BLaER1 treated with 17β-estradiol and CSF1 and Interleukin-3, amounts not matched to agents 10 nM and 100 nM (cell line): ENCODE data around the gene SLC11A1.
A peak's percentile ranks its signal among the peaks of the same experiment; 100 is the strongest.

Source experiments
- H3K27ac ChIP-seq, 11 experiments: shearing (Covaris generic); formaldehyde crosslinking; 2 replicates each; pipeline ENCODE4 v1.8.1; 2022
- H3K27me3 ChIP-seq, 11 experiments: shearing (Covaris generic); formaldehyde crosslinking; 2 replicates each; pipeline ENCODE4 v1.8.1; 2022
- H3K36me3 ChIP-seq, 11 experiments: shearing (Covaris generic); formaldehyde crosslinking; 2 replicates each; pipeline ENCODE4 v1.8.1; 2022
- H3K4me1 ChIP-seq, 10 experiments: shearing (Covaris generic); formaldehyde crosslinking; 2 replicates each; pipeline ENCODE4 v1.8.1; 2022
- H3K4me2 ChIP-seq, 11 experiments: shearing (Covaris generic); formaldehyde crosslinking; 2 replicates each; pipeline ENCODE4 v1.8.1; 2022
- H3K4me3 ChIP-seq, 10 experiments: shearing (Covaris generic); formaldehyde crosslinking; 2 replicates each; pipeline ENCODE4 v1.8.1; 2022
- H3K9ac ChIP-seq, 11 experiments: shearing (Covaris generic); formaldehyde crosslinking; 2 replicates each; pipeline ENCODE4 v1.8.1; 2022
- H3K9me3 ChIP-seq, 11 experiments: shearing (Covaris generic); formaldehyde crosslinking; replicated peaks in 1 of 11; 2 replicates each; pipeline ENCODE4 v1.8.1; 2022
- H4K20me1 ChIP-seq, 11 experiments: shearing (Covaris generic); formaldehyde crosslinking; 2 replicates each; pipeline ENCODE4 v1.8.1; 2022
- Cebpa-rat ChIP-seq, 11 experiments: shearing (Covaris generic); IDR thresholded peaks; 2 replicates each; pipeline ENCODE4 v1.8.1; 2022

The SLC11A1 gene

DNA sequence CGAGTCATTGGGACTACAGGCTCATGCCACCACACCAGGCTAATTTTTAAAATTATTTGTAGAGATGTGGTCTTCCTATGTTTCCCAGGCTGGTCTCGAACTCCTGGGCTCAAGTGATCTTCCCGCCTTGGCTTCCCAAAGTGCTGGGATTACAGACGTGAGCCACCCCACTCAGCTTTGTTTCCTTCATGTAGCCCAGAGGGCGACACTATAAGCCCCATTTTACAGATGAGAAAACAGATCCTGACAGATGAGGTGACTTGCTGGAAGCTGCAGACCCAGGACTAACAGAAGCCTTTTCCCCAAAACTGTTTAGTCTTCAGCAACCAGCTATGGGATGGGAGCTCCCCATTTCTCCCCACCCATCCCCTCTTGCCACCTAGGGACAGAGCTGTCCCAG lies 10.4 kb downstream of the SLC11A1 start:
- H3K27me3 ChIP-seq, result peaks cover 0 to 7% (median 4%) of the 10 kb centered on the region in 11 experiments; a peak in 14 of 22 replicates
- H3K9me3 ChIP-seq, result no peaks in the 10 kb centered on the region
- H3K4me2 ChIP-seq, result peak overlapping the region; percentile 76 to 99 (median 95)
- peak overlapping the region in 7 of 11 experiments; percentile 17 to 94 (median 37); a peak in 8 of 22 replicates for H3K9ac ChIP-seq
- no peaks in the 10 kb centered on the region; a peak in 1 of 22 replicates for H3K36me3 ChIP-seq
- no peak for TF ChIP-seq Cebpa-rat (IDR thresholded peaks at IDR 0.05)
- no peaks in the 10 kb centered on the region for H4K20me1 ChIP-seq
- H3K4me1 ChIP-seq, result peaks cover 58 to 79% (median 64%) of the 10 kb centered on the region in 10 experiments
- H3K4me3 ChIP-seq, result no peak overlapping the region
- peak overlapping the region in 8 of 11 experiments; percentile 19 to 100 (median 78); a peak in 11 of 22 replicates for H3K27ac ChIP-seq

DNA sequence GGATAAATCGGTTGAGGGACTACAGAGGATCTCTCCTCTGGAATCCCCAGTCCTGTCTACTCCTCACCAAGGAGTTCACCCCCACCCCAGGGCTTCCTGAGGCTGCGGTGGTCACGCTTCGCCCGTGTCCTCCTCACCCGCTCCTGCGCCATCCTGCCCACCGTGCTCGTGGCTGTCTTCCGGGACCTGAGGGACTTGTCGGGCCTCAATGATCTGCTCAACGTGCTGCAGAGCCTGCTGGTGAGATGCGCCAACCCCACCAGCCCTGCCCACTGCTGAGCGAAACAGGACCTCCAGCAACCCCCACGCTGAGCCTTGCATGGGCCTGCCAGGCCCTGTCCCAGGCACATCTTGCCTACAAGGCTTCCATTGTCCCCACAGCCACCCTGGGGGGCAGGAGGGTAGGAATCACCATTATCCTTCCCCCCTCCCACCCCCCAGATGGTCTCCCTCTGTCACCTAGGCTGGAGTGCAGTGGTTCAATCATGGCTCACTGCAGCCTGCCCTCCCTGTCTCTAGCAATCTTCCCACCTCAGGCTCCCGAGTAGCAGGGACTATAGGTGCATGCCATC lies 10.9 kb downstream of the SLC11A1 start:
- H3K27ac ChIP-seq, result peak overlapping the region in 9 of 11 experiments; percentile 19 to 100 (median 58); a peak in 15 of 22 replicates
- peaks cover 0 to 12% (median 9%) of the 10 kb centered on the region in 11 experiments; a peak in 15 of 22 replicates for H3K27me3 ChIP-seq
- no peaks in the 10 kb centered on the region for H3K36me3 ChIP-seq
- peak overlapping the region; percentile 76 to 99 (median 95) for H3K4me2 ChIP-seq
- H3K4me1 ChIP-seq, result peaks cover 64 to 80% (median 69%) of the 10 kb centered on the region in 10 experiments
- H3K9ac ChIP-seq, result peak overlapping the region; percentile 8 to 99 (median 37); a peak in 12 of 22 replicates
- H3K9me3 ChIP-seq, result no peaks in the 10 kb centered on the region
- TF ChIP-seq Cebpa-rat (IDR thresholded peaks at IDR 0.05), result no peak
- H4K20me1 ChIP-seq, result no peaks in the 10 kb centered on the region
- H3K4me3 ChIP-seq, result no peak overlapping the region

DNA sequence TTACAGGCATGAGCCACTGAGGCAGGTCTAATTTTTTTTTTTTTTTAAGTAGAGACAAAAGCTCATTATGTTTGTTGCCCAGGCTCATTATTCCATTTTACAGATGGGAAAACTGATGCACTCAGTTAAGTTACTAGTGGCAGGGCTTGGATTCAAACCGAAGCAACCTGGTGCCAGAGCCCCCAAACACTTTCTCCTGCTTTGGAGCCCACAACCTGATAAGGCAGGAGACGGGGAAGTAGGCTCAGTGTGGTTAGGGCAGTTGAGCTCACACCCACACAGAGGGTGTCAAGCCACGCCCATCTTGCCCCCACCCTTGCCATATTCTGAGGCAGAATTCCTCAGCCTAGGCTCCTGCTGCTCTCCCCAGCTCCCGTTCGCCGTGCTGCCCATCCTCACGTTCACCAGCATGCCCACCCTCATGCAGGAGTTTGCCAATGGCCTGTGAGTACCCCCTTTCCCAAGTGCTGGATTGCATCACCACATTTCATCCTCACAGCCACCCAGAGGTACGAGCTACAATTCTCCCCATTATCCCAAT lies 11.7 kb downstream of the SLC11A1 start:
- peaks cover 0 to 21% (median 17%) of the 10 kb centered on the region in 11 experiments; a peak in 15 of 22 replicates for H3K27me3 ChIP-seq
- H3K36me3 ChIP-seq, result no peaks in the 10 kb centered on the region
- H4K20me1 ChIP-seq, result no peaks in the 10 kb centered on the region
- peak overlapping the region; percentile 23 to 100 (median 96); a peak in 17 of 22 replicates for H3K27ac ChIP-seq
- peaks cover 65 to 78% (median 74%) of the 10 kb centered on the region in 10 experiments for H3K4me1 ChIP-seq
- peak overlapping the region; percentile 76 to 99 (median 95) for H3K4me2 ChIP-seq
- TF ChIP-seq Cebpa-rat (IDR thresholded peaks at IDR 0.05), result peak in 3 of 11 experiments; percentile 9 to 30 (median 17); a peak in 1 of 22 replicates
- H3K9ac ChIP-seq, result peak overlapping the region in 8 of 11 experiments; percentile 24 to 99 (median 48); a peak in 9 of 22 replicates
- peak overlapping the region in 3 of 10 experiments; percentile 12 to 34 (median 29); a peak in 2 of 20 replicates for H3K4me3 ChIP-seq
- H3K9me3 ChIP-seq, result no peaks in the 10 kb centered on the region

DNA sequence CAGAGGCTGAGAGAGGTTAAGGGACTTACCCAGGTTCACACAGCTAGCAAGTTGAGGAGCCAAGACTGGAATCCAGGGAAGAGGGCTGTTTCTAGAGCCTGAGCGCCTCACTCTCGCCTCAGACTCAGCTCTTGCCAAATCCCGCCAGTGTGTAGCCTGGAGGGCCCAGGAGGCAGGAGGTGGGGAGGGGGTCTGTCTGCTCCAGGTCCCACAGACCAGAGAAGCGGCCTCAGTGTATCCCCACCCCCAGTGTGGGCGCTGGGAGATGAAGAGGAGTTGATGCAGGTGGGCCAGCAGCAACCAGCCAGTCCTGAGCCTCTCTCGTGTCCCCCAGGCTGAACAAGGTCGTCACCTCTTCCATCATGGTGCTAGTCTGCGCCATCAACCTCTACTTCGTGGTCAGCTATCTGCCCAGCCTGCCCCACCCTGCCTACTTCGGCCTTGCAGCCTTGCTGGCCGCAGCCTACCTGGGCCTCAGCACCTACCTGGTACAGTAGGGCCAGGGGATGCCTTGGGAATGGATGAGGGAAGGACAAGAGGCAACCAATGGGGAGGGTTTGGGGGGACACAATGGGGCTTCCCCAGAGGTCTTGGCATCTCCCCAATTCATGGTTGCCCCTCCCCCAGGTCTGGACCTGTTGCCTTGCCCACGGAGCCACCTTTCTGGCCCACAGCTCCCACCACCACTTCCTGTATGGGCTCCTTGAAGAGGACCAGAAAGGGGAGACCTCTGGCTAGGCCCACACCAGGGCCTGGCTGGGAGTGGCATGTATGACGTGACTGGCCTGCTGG lies 12.4 kb downstream of the SLC11A1 start:
- peaks cover 60 to 79% (median 75%) of the 10 kb centered on the region in 10 experiments for H3K4me1 ChIP-seq
- no peak; a peak in 1 of 22 replicates for TF ChIP-seq Cebpa-rat (IDR thresholded peaks at IDR 0.05)
- H3K4me3 ChIP-seq, result peak overlapping the region in 3 of 10 experiments; percentile 20 to 34 (median 29); a peak in 3 of 20 replicates
- no peaks in the 10 kb centered on the region for H4K20me1 ChIP-seq
- H3K27ac ChIP-seq, result peak overlapping the region; percentile 23 to 100 (median 96); a peak in 20 of 22 replicates
- H3K9ac ChIP-seq, result peak overlapping the region in 9 of 11 experiments; percentile 24 to 99 (median 42); a peak in 10 of 22 replicates
- peaks cover 0 to 26% (median 20%) of the 10 kb centered on the region in 11 experiments; a peak in 15 of 22 replicates for H3K27me3 ChIP-seq
- H3K4me2 ChIP-seq, result peak overlapping the region; percentile 76 to 99 (median 95)
- H3K9me3 ChIP-seq, result no peaks in the 10 kb centered on the region
- H3K36me3 ChIP-seq, result no peaks in the 10 kb centered on the region

DNA sequence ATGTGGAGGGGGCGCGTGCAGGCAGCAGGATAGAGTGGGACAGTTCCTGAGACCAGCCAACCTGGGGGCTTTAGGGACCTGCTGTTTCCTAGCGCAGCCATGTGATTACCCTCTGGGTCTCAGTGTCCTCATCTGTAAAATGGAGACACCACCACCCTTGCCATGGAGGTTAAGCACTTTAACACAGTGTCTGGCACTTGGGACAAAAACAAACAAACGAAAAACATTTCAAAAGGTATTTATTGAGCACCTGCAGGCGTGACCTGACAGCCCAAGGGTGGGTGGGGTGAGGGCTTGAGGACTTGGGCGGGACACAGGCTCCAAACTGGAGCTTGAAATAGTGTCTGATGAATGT lies 13.0 kb downstream of the SLC11A1 start:
- peaks cover 0 to 26% (median 20%) of the 10 kb centered on the region in 11 experiments; a peak in 15 of 22 replicates for H3K27me3 ChIP-seq
- TF ChIP-seq Cebpa-rat (IDR thresholded peaks at IDR 0.05), result no peak
- peak overlapping the region in 10 of 11 experiments; percentile 78 to 100 (median 99); a peak in 21 of 22 replicates for H3K27ac ChIP-seq
- H4K20me1 ChIP-seq, result no peaks in the 10 kb centered on the region
- no peaks in the 10 kb centered on the region for H3K9me3 ChIP-seq
- no peaks in the 10 kb centered on the region for H3K36me3 ChIP-seq
- H3K4me1 ChIP-seq, result peaks cover 54 to 73% (median 70%) of the 10 kb centered on the region in 10 experiments
- H3K9ac ChIP-seq, result peak overlapping the region in 7 of 11 experiments; percentile 37 to 100 (median 94); a peak in 9 of 22 replicates
- H3K4me3 ChIP-seq, result peak overlapping the region in 2 of 10 experiments; percentile 20 to 34; a peak in 2 of 20 replicates
- peak overlapping the region; percentile 78 to 99 (median 97) for H3K4me2 ChIP-seq

DNA sequence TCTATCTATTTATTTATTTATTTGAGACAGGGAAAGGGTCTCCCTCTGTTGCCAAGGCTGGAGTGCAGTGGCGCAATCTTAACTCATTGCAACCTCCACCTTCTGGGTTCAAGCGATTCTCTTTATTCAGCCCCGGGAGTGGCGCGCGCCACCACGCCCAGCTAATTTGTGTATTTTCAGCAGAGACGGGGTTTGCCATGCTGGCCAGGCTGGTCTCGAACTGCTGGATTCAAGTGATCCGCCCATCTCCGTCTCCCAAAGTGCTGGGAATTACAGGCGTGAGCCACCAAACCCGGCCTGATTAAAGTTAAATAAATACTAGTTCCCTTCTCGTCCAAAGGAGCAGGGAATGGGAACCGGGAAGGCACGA lies 13.4 kb downstream of the SLC11A1 start:
- Histone ChIP-seq H3K9ac (peak overlapping the region; percentile 70 to 100 (median 99)), H3K4me2 (peak overlapping the region; percentile 78 to 99 (median 97)), H4K20me1 (no peaks in the 10 kb centered on the region), H3K4me3 (peak overlapping the region in 8 of 10 experiments; percentile 53 to 97 (median 91); a peak in 14 of 20 replicates), H3K36me3 (no peaks in the 10 kb centered on the region), H3K27ac (peak overlapping the region; percentile 78 to 100 (median 99)), H3K9me3 (no peaks in the 10 kb centered on the region), H3K4me1 (peaks cover 51 to 70% (median 66%) of the 10 kb centered on the region in 10 experiments), H3K27me3 (peaks cover 0 to 26% (median 20%) of the 10 kb centered on the region in 11 experiments; a peak in 15 of 22 replicates)
- TF ChIP-seq Cebpa-rat (IDR thresholded peaks at IDR 0.05), result no peak

DNA sequence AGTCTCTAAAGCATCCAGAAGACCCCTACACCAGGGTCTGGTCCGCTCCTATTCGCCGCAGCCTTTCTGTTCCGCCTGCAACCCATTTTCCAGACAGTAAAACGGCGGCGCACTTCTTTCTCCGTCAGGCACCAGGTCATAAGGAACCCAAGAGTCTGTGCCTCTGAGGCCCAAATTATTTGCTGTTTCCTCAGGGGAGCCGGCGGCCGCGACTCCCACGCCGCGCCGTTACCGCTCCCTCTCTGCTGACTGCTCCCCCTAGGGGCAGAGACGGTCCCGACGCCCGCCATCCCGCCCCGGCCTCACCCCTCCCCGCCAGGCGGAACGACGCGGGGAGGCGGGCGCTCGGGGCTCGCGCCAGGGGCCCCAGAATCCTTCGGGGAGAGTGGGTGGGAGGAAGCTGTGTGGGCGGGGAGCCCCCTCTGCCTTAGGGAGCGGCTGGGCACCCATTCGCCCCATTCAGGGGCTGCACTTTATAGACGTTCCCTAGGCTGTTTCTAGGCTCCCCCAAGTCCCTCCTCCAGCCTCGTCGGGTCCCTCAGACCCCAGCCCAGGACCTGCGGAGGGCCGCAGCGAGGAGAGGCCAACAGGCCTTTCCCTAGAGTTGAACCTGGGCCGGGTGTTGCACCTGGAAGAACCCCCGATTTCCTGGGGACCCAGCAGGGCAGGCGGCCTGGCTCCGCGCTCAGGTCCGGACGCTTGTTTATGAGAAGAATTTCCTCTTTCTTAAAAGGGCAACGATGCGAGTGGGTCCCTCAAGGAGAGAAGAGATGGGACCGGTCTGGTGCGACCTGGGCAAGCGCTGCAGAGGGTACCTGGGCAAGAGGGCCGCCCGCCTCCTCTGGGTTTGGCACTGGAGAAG lies 14.0 kb downstream of the SLC11A1 start:
- H3K27ac ChIP-seq, result peak overlapping the region; percentile 96 to 100 (median 99)
- H3K9me3 ChIP-seq, result no peaks in the 10 kb centered on the region
- peak overlapping the region; percentile 94 to 99 (median 97) for H3K4me2 ChIP-seq
- peak overlapping the region; percentile 94 to 100 (median 99) for H3K9ac ChIP-seq
- peak overlapping the region; percentile 64 to 97 (median 93) for H3K4me3 ChIP-seq
- no peak for TF ChIP-seq Cebpa-rat (IDR thresholded peaks at IDR 0.05)
- peaks cover 46 to 68% (median 64%) of the 10 kb centered on the region in 10 experiments for H3K4me1 ChIP-seq
- peaks cover 0 to 2% (median 1%) of the 10 kb centered on the region in 11 experiments; a peak in 10 of 22 replicates for H4K20me1 ChIP-seq
- H3K27me3 ChIP-seq, result peaks cover 0 to 26% (median 20%) of the 10 kb centered on the region in 11 experiments; a peak in 15 of 22 replicates
- H3K36me3 ChIP-seq, result peaks cover 0 to 2% (median under 1%) of the 10 kb centered on the region in 11 experiments; a peak in 9 of 22 replicates
